NCI-H82 treated with DMSO at 0.1 percent for 48 hours (cell line): ENCODE data around the gene CCT4.
"Not testable (repeated sequence)": the region's sequence is repeated elsewhere in the genome, so short reads cannot be mapped to it uniquely, and the experiment has no call there.

Source experiments
- DNase-seq: peaks from one replicate; lab custom pipeline; 2025; ENCODE audit not compliant: unreplicated experiment; lab: John Stamatoyannopoulos, UW

Gene CCT4

DNA sequence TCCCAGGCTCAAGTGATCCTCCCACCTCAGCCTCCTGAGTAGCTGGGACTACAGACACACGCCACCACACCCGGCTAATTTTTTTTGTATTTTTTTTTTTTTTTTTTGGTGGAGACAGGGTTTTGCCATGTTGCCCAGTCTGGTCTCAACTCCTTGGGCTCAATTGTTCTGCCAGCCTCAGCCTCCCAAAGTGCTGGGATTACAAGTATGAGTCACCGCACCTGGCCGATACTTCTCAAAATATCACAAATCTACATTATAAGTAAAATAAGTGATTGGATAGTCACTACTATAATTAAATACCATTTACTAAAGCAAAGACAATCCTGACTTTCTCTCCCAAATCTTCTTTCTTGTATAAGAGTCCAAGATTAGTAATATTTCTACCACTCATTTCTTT, 9.1 kb downstream of the CCT4 start:
- not testable (repeated sequence) for DNase-seq

GRCh38 chr2:61878761-61879160, 9.7 kb downstream of the CCT4 start:
- no peak for DNase-seq

DNA sequence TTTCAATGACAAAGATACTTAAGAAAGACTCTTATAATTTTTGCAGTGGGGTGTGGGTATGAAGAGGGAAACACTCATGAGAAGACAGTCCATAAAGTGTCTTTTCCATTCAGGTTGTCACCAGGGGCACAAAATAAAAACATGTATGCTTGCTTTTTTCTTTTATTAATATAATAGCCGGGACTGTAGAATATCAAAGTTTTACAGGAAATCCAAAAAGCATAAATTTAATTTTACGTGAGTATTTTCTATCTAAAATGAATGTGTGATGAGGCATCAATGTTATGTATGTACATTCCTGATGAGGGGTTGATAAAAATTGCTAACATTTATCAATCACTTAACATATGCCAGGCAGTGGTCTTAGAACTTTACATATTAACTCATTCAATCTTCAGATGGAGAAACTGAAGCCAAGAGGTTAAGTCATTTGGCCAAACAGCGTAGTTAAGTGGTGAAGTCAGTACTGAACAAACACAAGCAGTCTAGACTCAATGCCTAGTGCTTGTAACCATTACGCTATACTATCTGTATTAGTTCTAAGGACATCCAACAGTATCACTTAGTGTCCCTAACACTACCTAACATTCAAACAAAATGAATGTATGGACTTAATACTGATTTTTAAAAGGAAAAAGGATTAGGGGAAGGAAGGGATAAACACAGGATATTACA, 10.7 kb downstream of the CCT4 start:
- DNase-seq, result no peak

- no peak for DNase-seq
These were observed 12.1 kb downstream of the CCT4 start for GRCh38 chr2:61876400-61876799.

- DNase-seq, result not testable (repeated sequence)
These were observed 21.9 kb downstream of the CCT4 start for GRCh38 chr2:61866482-61867089.

- no peak for DNase-seq
These were observed 26.4 kb downstream of the CCT4 start for GRCh38 chr2:61862085-61862484.

- no peak for DNase-seq
These were observed 31.2 kb downstream of the CCT4 start for GRCh38 chr2:61857224-61857623.

DNA sequence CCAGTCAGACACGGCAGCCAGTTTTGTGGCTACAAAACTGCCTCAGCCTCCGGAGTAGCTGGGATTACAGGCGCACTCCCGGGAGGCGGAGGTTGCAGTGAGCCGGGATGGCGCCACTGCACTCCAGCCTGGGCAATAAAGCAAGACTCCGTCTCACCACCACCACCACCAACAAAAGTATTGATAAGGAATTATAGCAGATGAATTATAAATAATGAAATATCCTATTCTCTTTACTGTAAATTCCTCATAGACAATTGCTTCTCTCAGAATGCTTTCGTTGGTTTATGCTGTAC, 33.2 kb downstream of the CCT4 start:
- DNase-seq, result no peak

- peak; percentile 98 for DNase-seq
These were observed 33.7 kb downstream of the CCT4 start for GRCh38 chr2:61854564-61855317.

GRCh38 chr2:61853847-61854563, 34.5 kb downstream of the CCT4 start, which contains the start of gene FAM161A:
FAM161A (minus strand) TSS chr2:61854060; CDS start chr2:61854041, 19 bp downstream.
- DNase-seq, result peak; percentile 82

- DNase-seq, result peak; percentile 68
These were observed 35.2 kb downstream of the CCT4 start for GRCh38 chr2:61853086-61853846.

DNA sequence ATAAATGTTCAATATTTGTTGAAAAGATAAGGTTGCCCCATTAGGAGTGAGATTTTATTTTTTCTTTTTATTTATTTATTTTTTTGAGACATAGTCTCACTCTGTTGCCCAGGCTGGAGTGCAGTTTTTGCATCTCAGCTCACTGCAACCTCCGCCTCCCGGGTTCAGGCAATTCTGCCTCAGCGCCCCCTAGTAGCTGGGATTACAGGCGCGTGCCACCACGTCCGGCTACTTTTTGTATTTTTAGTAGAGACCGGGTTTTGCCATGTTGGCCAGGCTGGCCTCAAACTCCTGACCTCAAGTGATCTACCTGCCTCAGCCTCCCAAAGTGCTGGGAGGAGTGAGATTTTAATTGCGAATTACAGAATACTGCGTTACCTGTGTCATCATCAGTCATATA, 37.2 kb downstream of the CCT4 start:
- not testable (repeated sequence) for DNase-seq

DNA sequence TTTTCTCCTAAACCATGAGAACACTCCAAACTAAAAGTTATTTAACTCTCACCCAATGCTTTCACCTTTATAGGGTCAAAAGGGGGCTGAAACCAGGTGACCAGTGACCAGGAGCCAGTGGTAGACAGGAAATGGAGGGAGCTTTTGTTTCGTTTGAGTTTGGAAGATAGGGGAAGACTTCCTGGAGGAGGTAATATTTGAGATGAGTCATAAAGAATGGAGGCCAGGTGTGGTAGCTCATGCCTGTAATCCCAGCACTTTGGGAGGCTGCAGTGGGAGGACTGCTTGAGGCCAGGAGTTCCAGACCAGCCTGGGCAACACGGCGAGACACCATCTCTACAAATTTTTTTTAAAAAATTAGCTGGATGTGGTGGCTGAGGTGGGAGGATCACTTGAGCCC, 43.1 kb downstream of the CCT4 start:
- DNase-seq, result no peak

DNA sequence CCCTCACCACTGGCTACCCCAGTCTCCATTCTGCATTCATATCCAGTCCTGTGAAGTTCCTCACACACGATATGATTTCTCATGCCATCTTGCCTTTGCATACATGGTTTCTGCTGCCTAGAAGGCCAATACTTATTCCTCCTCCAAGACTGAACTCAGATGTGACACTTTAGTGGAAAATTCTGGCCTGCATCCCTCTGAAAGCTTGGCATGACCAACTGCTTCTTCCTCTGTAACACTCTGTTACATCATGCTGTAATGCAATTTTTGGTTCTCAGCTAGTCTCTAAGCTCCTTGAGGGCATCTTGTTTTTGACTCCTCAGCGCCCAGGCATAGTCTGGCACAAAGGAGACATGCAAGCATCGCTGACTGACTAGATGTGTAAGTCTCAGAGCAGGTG, 47.2 kb downstream of the CCT4 start:
- no peak for DNase-seq

- DNase-seq, result no peak
These were observed 53.6 kb downstream of the CCT4 start for GRCh38 chr2:61834893-61835292.

GRCh38 chr2:61833971-61834370, 54.5 kb downstream of the CCT4 start:
- no peak for DNase-seq

GRCh38 chr2:61832183-61832841, 56.1 kb downstream of the CCT4 start:
- DNase-seq, result no peak

DNA sequence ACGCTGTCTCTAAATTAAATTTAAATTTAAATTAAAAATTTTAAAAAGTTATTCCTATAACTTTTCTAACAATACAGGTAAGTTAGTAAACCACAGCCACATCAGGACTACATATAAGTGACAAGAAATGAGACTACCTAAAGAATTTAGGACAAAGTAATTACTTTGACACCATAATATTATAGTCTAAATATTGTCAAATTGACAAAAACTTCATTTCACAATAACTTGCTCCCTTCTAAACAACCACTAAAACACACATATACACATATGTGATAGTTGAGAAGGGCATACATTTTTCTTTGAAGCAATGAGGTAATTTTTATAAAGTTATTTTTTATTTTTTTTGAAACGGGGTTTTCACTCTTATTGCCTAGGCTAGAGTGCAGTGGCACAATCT, 66.2 kb downstream of the CCT4 start:
- DNase-seq, result no peak
